Type B pancreatic cell (in vitro differentiated cells): ENCODE results near the gene STK17A. TPM values are rescaled to one million over a fixed set of nuclear protein-coding genes. Genes with fewer than 3 reads are reported as not detected.
"Not testable (repeated sequence)": the region's sequence is repeated elsewhere in the genome, so short reads cannot be mapped to it uniquely, and the experiment has no call there.

Source experiments
- DNase-seq: peaks from one replicate; pipeline ENCODE4 v3.0.0; 2021; ENCODE audit warnings: mixed read lengths; ENCODE audit not compliant: unreplicated experiment; ENCODE audit errors: extremely low spot score
- H3K27ac Mint-ChIP-seq: 2 replicates; pipeline ENCODE4 v1.8.0; 2021; ENCODE audit warnings: mild to moderate bottlenecking, mixed read lengths
- H3K27me3 Mint-ChIP-seq: 2 replicates; pipeline ENCODE4 v1.8.0; 2021; ENCODE audit warnings: mixed read lengths
- H3K36me3 Mint-ChIP-seq: 2 replicates; pipeline ENCODE4 v1.8.0; 2021; ENCODE audit warnings: mixed read lengths
- H3K4me1 Mint-ChIP-seq: one replicate; pipeline ENCODE4 v1.8.0; 2021; ENCODE audit warnings: mixed read lengths; ENCODE audit not compliant: unreplicated experiment
- H3K4me3 Mint-ChIP-seq: 2 replicates; pipeline ENCODE4 v1.8.0; 2021; ENCODE audit warnings: mild to moderate bottlenecking, mixed read lengths
- H3K9me3 Mint-ChIP-seq: 2 replicates; pipeline ENCODE4 v1.8.0; 2021; ENCODE audit warnings: mixed read lengths
- total RNA-seq: library from RNA; stranded (reverse); gene quantifications from 2 replicates; pipeline ENCODE4 v1.2.1, GENCODE V29; 2021; ENCODE audit warnings: low replicate concordance
- TF ChIP-seq, protein P1 (sequence below): fragments of 200-600 bp; sonication (generic); conservative IDR thresholded peaks from 2 replicates; pipeline ENCODE4 v1.5.0; 2021; ENCODE audit warnings: antibody characterized with exemption, mild to moderate bottlenecking

Gene STK17A
- total RNA-seq, 1 donor from 2014 or later: 11.0 TPM

DNA sequence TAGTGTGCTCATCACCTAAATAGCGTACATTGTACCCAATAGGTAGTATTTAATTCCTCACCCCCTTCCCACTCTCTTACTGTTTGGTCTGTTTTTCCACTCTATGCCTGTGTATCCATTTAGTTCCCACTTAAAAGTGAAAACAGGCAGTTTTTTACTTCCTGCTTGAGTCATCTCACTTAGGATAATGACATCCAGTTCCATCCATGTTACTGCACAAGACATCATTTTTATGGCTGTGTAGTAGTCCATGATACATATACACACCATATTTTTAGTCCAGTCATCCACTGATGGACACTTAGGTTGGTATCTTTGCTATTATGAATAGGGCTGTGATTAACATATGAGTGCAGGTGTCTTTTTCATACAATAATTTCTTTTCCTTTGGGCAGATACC lies 10.1 kb downstream of the STK17A start:
- Mint-ChIP-seq H3K27ac (no peak overlapping the region), H3K4me1 (peaks cover 15% of the 10 kb centered on the region), H3K4me3 (no peak overlapping the region), H3K27me3 (no peaks in the 10 kb centered on the region), H3K36me3 (no peaks in the 10 kb centered on the region), H3K9me3 (no peaks in the 10 kb centered on the region)
- TF ChIP-seq, protein P1, sequence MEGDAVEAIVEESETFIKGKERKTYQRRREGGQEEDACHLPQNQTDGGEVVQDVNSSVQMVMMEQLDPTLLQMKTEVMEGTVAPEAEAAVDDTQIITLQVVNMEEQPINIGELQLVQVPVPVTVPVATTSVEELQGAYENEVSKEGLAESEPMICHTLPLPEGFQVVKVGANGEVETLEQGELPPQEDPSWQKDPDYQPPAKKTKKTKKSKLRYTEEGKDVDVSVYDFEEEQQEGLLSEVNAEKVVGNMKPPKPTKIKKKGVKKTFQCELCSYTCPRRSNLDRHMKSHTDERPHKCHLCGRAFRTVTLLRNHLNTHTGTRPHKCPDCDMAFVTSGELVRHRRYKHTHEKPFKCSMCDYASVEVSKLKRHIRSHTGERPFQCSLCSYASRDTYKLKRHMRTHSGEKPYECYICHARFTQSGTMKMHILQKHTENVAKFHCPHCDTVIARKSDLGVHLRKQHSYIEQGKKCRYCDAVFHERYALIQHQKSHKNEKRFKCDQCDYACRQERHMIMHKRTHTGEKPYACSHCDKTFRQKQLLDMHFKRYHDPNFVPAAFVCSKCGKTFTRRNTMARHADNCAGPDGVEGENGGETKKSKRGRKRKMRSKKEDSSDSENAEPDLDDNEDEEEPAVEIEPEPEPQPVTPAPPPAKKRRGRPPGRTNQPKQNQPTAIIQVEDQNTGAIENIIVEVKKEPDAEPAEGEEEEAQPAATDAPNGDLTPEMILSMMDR: no peak
- no peak for DNase-seq

DNA sequence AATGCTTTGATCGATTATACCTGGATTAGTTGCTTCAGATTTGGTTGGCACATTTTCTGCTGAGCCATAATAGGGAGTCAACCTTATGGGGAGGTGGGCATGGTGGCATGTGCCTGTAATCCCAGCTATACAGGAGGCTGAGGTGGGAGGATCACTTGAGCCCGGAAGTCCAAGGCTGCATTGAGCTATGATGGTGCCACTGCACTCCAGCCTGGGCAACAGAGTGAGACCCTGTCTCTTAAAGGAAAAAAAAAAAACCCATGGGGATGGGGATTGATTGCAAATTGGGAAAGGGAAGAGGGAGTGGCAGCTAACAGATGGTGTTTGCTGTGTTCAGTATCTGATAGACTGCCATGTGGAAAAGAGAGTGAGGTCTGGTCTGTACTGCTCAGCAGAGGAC lies 11.1 kb downstream of the STK17A start:
- Mint-ChIP-seq H3K27ac (no peak overlapping the region), H3K27me3 (no peaks in the 10 kb centered on the region)
- no peak for DNase-seq

DNA sequence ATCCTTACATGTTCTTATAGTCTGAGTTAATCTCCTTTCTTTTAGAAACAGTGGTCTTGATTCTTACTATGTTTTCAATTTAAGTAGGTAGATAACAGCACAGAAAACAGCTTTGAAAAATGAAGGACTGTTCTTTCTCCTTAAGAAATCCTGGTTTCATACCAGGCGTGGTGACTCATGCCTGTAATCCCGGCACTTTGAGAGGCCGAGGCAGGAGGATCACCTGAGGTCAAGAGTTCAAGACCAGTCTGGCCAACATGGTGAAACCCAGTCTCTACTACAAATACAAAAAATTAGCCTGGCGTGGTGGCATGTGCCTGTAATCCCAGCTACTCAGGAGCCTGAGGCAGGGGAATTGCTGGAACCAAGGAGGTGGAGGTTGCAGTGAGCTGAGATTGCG lies 13.5 kb downstream of the STK17A start:
- DNase-seq, H3K4me1 Mint-ChIP-seq, H3K9me3 Mint-ChIP-seq, H3K4me3 Mint-ChIP-seq, H3K36me3 Mint-ChIP-seq, H3K27ac Mint-ChIP-seq, H3K27me3 Mint-ChIP-seq: not testable (repeated sequence)

More for the DNA sequence above, 11.1 kb downstream of the STK17A start:
- Mint-ChIP-seq H3K9me3 (no peaks in the 10 kb centered on the region), H3K4me3 (no peak overlapping the region), H3K36me3 (peaks cover 4% of the 10 kb centered on the region), H3K4me1 (peaks cover 15% of the 10 kb centered on the region)
- TF ChIP-seq, protein P1: no peak

DNA sequence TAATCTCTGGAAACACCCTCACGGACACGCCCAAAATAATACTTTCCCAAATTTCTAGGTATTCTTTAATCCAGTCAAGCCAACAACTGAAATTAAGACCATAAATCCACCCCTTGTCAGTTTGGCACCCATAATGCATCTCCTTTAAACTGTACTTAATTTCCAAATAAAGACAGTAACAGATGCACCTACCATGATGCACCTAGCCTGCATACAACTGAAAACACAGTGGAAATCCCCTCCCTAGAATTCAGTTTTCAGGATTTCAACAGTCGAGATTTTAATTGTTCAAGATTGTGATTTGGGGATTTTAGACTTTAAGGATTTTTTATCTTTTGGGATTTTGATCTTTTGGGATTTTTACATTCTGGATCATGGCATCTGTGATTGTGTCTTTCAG lies 17.1 kb downstream of the STK17A start:
- no peaks in the 10 kb centered on the region for H3K9me3 Mint-ChIP-seq
- H3K4me3 Mint-ChIP-seq: no peak overlapping the region
- no peak overlapping the region for H3K27ac Mint-ChIP-seq
- H3K36me3 Mint-ChIP-seq: peaks cover 13% of the 10 kb centered on the region
- DNase-seq: no peak
- H3K4me1 Mint-ChIP-seq: peaks cover 4% of the 10 kb centered on the region
- H3K27me3 Mint-ChIP-seq: no peaks in the 10 kb centered on the region
- TF ChIP-seq, protein P1: no peak

DNA sequence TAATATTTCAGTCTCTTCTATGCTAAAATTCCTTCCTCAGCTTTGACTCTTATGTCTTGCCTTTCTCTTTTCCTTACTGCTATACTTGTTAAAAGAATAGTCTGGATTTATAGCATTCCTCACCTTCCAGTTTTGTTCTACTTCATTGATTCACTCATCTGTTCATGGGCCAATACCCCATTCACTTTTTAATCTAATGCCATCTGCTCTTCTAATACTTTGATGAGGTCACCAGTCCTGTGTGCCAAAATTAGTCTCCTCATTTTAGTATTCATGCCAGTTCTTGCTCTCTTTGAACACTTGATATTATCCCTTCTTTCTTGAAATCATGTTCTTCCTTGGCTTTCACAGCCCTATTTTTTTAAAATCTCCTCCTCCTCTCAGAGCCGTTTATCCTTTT lies 19.3 kb downstream of the STK17A start:
- TF ChIP-seq, protein P1: no peak
- Mint-ChIP-seq H3K4me1 (no peaks in the 10 kb centered on the region), H3K27me3 (no peaks in the 10 kb centered on the region), H3K4me3 (no peak overlapping the region), H3K9me3 (peaks cover 5% of the 10 kb centered on the region), H3K27ac (no peak overlapping the region), H3K36me3 (peaks cover 17% of the 10 kb centered on the region)
- no peak for DNase-seq

DNA sequence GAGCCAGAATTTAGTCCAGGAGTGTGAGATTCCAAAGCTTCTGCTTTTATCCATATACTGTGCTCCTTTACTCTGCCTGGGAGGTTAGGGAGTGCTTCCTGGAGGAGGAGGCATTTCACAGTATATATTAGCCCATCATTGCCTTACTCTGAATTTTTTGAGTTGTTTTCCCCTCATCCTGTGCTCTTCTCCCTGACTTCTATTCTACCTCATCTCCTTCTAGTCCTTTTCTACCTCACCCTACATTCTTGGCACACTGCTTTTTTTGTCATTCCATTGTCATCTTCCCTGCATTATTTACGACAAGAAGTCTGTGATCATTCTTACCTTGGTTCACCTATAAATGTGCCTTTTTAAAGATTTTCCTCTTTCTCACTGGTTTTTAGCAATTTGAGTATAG lies 21.3 kb downstream of the STK17A start:
- Mint-ChIP-seq H3K27me3 (no peaks in the 10 kb centered on the region), H3K27ac (no peak overlapping the region), H3K9me3 (peaks cover 5% of the 10 kb centered on the region), H3K4me3 (no peak overlapping the region), H3K4me1 (no peaks in the 10 kb centered on the region), H3K36me3 (peaks cover 20% of the 10 kb centered on the region)
- DNase-seq: no peak
- TF ChIP-seq, protein P1: no peak
